HepG2 (cell line): ENCODE results near the gene LRP5. TPM values are rescaled to one million over a fixed set of nuclear protein-coding genes. Genes with fewer than 3 reads are reported as not detected.

Experiments used
- ATAC-seq: fragments of 200-7000 bp; cut with Tn5 transposase; 3 replicates; pipeline ENCODE4 v1.9.1; 2020; ENCODE audit warnings: mild to moderate bottlenecking, moderate library complexity
- BruUV-seq: library from RNA; stranded (reverse); fragments of 400-500 nt; replicated peaks from 2 replicates; lab custom pipeline; 2021; lab: Mats Ljungman, UMichigan
- CTCF ChIA-PET: fragments of 300-600 bp; formaldehyde crosslinking; extraction: SDS; loops from one replicate; lab custom pipeline; 2021; ENCODE audit warnings: low total read pairs, inconsistent platforms, low intra/inter-chr PET ratio; lab: Yijun Ruan, JAX
- POLR2A ChIA-PET: fragments of 350-600 bp; sonication (Branson Sonifier 250); formaldehyde crosslinking; loops from one replicate; lab custom pipeline; 2020; ENCODE audit warnings: antibody characterized with exemption, inconsistent platforms; lab: Yijun Ruan, JAX
- DNase-seq: peaks from one replicate; pipeline ENCODE4 v3.0.0-alpha.2; 2015; ENCODE audit warnings: low spot score
- FAIRE-seq: peaks from 3 replicates; lab custom pipeline; 2011; peaks lifted over from hg19 to GRCh38; lab: Jason Lieb, UNC
- H2AFZ ChIP-seq: one replicate; pipeline ENCODE4 v1.6.1; 2011; ENCODE audit warnings: low read length, inconsistent platforms
- H3K27ac ChIP-seq: fragments of 300-600 bp; 3 replicates; pipeline ENCODE4 v1.8.0; 2011; ENCODE audit warnings: mixed run types, mild to moderate bottlenecking, mixed read lengths, low read length, inconsistent platforms; ENCODE audit not compliant: insufficient read depth; ENCODE audit errors: extremely low read length
- H3K27me3 ChIP-seq, 2 experiments: fragments of 200-600 bp in 1 of 2; 2 replicates in 1 of 2; 3 replicates in 1 of 2; pipeline versions ENCODE4 v1.6.0 to v1.8.0; 2011; ENCODE audit warnings: low read length in 2 of 2, mild to moderate bottlenecking in 2 of 2, moderate library complexity in 2 of 2, inconsistent platforms in 1 of 2; ENCODE audit not compliant: insufficient read depth in 2 of 2, control insufficient read depth in 1 of 2
- H3K36me3 ChIP-seq, 2 experiments: fragments of 200-600 bp in 1 of 2; replicated peaks in 1 of 2; 2 replicates in 1 of 2; 3 replicates in 1 of 2; pipeline versions ENCODE4 v1.5.1 to v1.8.0; 2011; ENCODE audit warnings: low read length in 2 of 2, inconsistent platforms in 1 of 2; ENCODE audit not compliant: insufficient read depth in 2 of 2, control insufficient read depth in 1 of 2
- H3K4me1 ChIP-seq: 2 replicates; pipeline ENCODE4 v1.5.1; 2012; ENCODE audit warnings: low read length, inconsistent platforms; ENCODE audit not compliant: insufficient read depth
- H3K4me2 ChIP-seq: 2 replicates; pipeline ENCODE4 v1.6.0; 2011; ENCODE audit warnings: low read depth, low read length, inconsistent platforms
- H3K4me3 ChIP-seq, 3 experiments: fragments of 200-600 bp in 1 of 3; sonication (generic), shearing (Covaris generic) in 1 of 3; replicated peaks in 1 of 3; 2 replicates each; pipeline ENCODE4 v1.5.1; 2011 to 2016; ENCODE audit warnings: low read length in 3 of 3, inconsistent platforms in 2 of 3, low read depth in 2 of 3, mild to moderate bottlenecking in 2 of 3, control low read depth in 1 of 3, mixed read lengths in 1 of 3; ENCODE audit not compliant: insufficient read depth in 1 of 3
- H3K79me2 ChIP-seq: one replicate; pipeline ENCODE4 v1.6.1; 2011; ENCODE audit warnings: low read length, inconsistent platforms; ENCODE audit not compliant: insufficient read depth
- H3K9ac ChIP-seq: 2 replicates; pipeline ENCODE4 v1.6.0; 2011; ENCODE audit warnings: mild to moderate bottlenecking, low read depth, low read length, inconsistent platforms; ENCODE audit not compliant: insufficient read depth
- H3K9me3 ChIP-seq: 2 replicates; pipeline ENCODE4 v1.5.1; 2012; ENCODE audit warnings: mild to moderate bottlenecking, low read length
- H4K20me1 ChIP-seq: 2 replicates; pipeline ENCODE4 v1.6.0; 2011; ENCODE audit warnings: inconsistent platforms, mild to moderate bottlenecking, low read length, moderate library complexity; ENCODE audit not compliant: insufficient read depth
- AGO2 ChIP-seq: fragments of 200-400 bp; formaldehyde crosslinking; optimal IDR thresholded peaks from 2 replicates; pipeline ENCODE3; 2017; ENCODE audit warnings: mild to moderate bottlenecking, low read depth, low read length, moderate library complexity
- BCL6 ChIP-seq: IDR thresholded peaks from 2 replicates; pipeline ENCODE4 v1.6.1; 2016; ENCODE audit warnings: missing genetic modification reagents, missing compliant biosample characterization
- CTCF ChIP-seq: sonication (generic); formaldehyde crosslinking; IDR thresholded peaks from 2 replicates; pipeline ENCODE4 v1.5.0; 2020; ENCODE audit warnings: mild to moderate bottlenecking, missing genetic modification reagents, moderate library complexity
- ERF ChIP-seq: IDR thresholded peaks from 2 replicates; pipeline ENCODE4 v1.6.1; 2018; ENCODE audit warnings: missing biosample characterization, missing genetic modification reagents
- GABPB1 ChIP-seq: IDR thresholded peaks from 2 replicates; pipeline ENCODE4 v1.6.1; 2016; ENCODE audit warnings: mild to moderate bottlenecking, missing genetic modification reagents, moderate library complexity, missing compliant biosample characterization
- KDM2A ChIP-seq: sonication (generic); formaldehyde crosslinking; IDR thresholded peaks from 2 replicates; pipeline ENCODE4 v1.4.0; 2020; ENCODE audit warnings: low read depth, missing genetic modification reagents, borderline replicate concordance
- NONO ChIP-seq, 2 experiments: fragments of 450-650 bp in 1 of 2; sonication (generic) in 1 of 2; formaldehyde crosslinking in 1 of 2; IDR thresholded peaks in 1 of 2; conservative IDR thresholded peaks in 1 of 2; 2 replicates each; pipeline versions ENCODE4 v1.6.1 to v1.8.0; 2017 to 2022; ENCODE audit warnings: mild to moderate bottlenecking in 1 of 2, missing genetic modification reagents in 1 of 2, moderate library complexity in 1 of 2
- PITX1 ChIP-seq: sonication (generic); formaldehyde crosslinking; IDR thresholded peaks from 2 replicates; pipeline ENCODE4 v1.5.1; 2020; ENCODE audit warnings: mild to moderate bottlenecking, missing genetic modification reagents
- RCOR2 ChIP-seq: IDR thresholded peaks from 2 replicates; pipeline ENCODE4 v1.6.1; 2016; ENCODE audit warnings: missing biosample characterization, missing genetic modification reagents
- SALL1 ChIP-seq: sonication (generic); formaldehyde crosslinking; IDR thresholded peaks from 2 replicates; pipeline ENCODE4 v1.8.0; 2022; ENCODE audit warnings: mild to moderate bottlenecking, missing genetic modification reagents
- YY1 ChIP-seq: IDR thresholded peaks from 2 replicates; pipeline ENCODE4 v1.6.1; 2011; ENCODE audit warnings: low read length, low read depth, moderate library complexity, mild to moderate bottlenecking; ENCODE audit not compliant: insufficient read depth, insufficient replicate concordance
- ZBTB4 ChIP-seq: sonication (generic); formaldehyde crosslinking; IDR thresholded peaks from 2 replicates; pipeline ENCODE4 v1.4.0; 2020; ENCODE audit warnings: missing genetic modification reagents, mild to moderate bottlenecking, borderline replicate concordance
- ZIK1 ChIP-seq: sonication (generic); formaldehyde crosslinking; IDR thresholded peaks from 2 replicates; pipeline ENCODE4 v1.5.0; 2020; ENCODE audit warnings: mild to moderate bottlenecking, low read depth, missing genetic modification reagents, borderline replicate concordance
- ZNF788 ChIP-seq: sonication (generic); formaldehyde crosslinking; IDR thresholded peaks from 2 replicates; pipeline ENCODE4 v1.5.0; 2020; ENCODE audit warnings: mild to moderate bottlenecking, missing genetic modification reagents, borderline replicate concordance
- WGBS: methylation state at CpG from one replicate; pipeline ENCODE4 v1.1.6; 2017; ENCODE audit warnings: low lambda C conversion rate; 5-methylcytosine and 5-hydroxymethylcytosine counted together
- in situ Hi-C: cut with HindIII; loops from 2 replicates; pipeline ENCODE4 v1.10.0; 2017; ENCODE audit warnings: low pct_unique_long_range_greater_than_20kb; ENCODE audit not compliant: extremely low pct_ligation_motif_present
- intact Hi-C: fragments of 100-400 bp; cut with micrococcal nuclease; formaldehyde crosslinking; loops from one replicate; pipeline ENCODE4 v1.10.0; 2022; ENCODE audit not compliant: unreplicated experiment
- polyA plus RNA-seq, 8 experiments: library from polyadenylated mRNA; depleted of rRNA in 3 of 8; stranded (reverse) in 7 of 8; unstranded in 1 of 8; fragments of >200 nt; fragmentation: Illumina TruSeq in 4 of 8; extraction: Trizol in 4 of 8; gene quantifications; 2 replicates each; pipeline versions ENCODE4 v1.2.1 to v1.2.3, GENCODE V29; 2011 to 2016; ENCODE audit warnings: low read depth in 4 of 8, missing spikeins in 1 of 8, mixed read lengths in 1 of 8; ENCODE audit not compliant: insufficient read depth in 1 of 8
- total RNA-seq, 5 experiments: library from RNA; depleted of rRNA; stranded (reverse); fragments of >200 nt; fragmentation: Illumina TruSeq; extraction: Trizol; gene quantifications; 2 replicates each; pipeline ENCODE4 v1.2.3, GENCODE V29; 2016; ENCODE audit warnings: low read depth in 1 of 5
- TF ChIP-seq, protein P1 (sequence below): sonication (generic); formaldehyde crosslinking; IDR thresholded peaks from 2 replicates; pipeline ENCODE4 v1.5.0; 2020; ENCODE audit warnings: missing genetic modification reagents, mild to moderate bottlenecking, borderline replicate concordance

The LRP5 gene
- total and polyA plus RNA-seq, 2 of the 13 experiments (the other 11 are each of a cell fraction or from before 2014, with no cell fraction given) = 40.4 to 64.0 TPM

DNA sequence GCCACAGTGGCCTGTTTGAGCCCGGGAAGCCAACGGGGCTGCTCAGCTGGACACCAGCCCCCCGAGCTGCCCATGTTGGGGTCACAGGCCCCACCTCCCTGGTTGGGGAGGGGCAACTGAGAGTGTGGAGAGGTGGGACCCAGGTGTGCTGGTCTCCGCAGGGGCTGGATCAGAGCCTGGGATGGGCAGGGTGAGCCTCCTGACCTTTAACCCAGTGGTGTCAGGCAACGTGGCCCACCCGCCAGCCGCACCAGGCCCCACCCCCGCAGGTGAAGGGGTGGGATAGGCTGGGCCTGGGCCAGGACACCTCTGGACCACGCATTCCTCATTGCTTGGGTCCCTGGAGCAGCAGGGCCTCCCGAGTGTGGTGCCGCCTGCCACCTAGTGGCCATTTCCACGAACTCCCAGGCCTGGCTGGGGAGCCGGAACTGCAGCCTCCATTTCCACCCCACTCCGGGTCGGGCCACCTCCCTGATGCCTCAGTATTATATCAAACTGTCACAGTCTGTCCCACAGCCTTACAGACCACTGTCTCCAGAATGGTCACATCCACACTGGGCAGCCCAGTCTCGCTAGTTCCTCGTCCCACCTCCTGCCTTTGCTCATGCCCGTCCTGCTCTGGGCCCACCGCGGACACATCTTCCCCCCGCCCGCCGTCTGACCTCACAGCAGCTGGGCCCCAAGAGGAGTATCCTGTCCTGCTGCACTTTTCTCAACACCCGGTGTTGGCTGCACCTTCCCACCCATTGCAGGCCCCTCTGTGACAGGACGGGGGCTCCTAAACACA lies 134.8 kb downstream of the LRP5 start:
- no TSS peak for BruUV-seq
- intact Hi-C loops (loop anchor here (1.0 to 2.0 kb wide), 2 partner anchors 149 to 190 kb away; no protein-coding TSS in a partner anchor), in situ Hi-C loops (loop anchor here (5.0 kb wide), 1 partner anchor 190 kb away; no protein-coding TSS in a partner anchor)
- Histone ChIP-seq H3K36me3 (peaks cover 23 to 42% of the 10 kb centered on the region in 2 experiments; a peak in 4 of 5 replicates), H3K4me1 (no peaks in the 10 kb centered on the region), H3K79me2 (no peaks in the 10 kb centered on the region), H4K20me1 (peaks cover 7% of the 10 kb centered on the region; the same call in 1 of the 2 replicates), H3K9ac (no peak overlapping the region), H2AFZ (no peak overlapping the region), H3K4me2 (no peak overlapping the region), H3K9me3 (no peaks in the 10 kb centered on the region), H3K27me3 (no peaks in the 10 kb centered on the region), H3K4me3 (no peak overlapping the region), H3K27ac (no peak overlapping the region)
- DNase-seq (peak; percentile 59), FAIRE-seq (peak; percentile 32), ATAC-seq (peak; percentile 91)
- WGBS = 65% methylated on average over 21 of the region's 25 CpGs
- ChIA-PET CTCF (interaction anchor here (0.8 kb wide), 1 partner anchor 190 kb away, joined by 3 read pairs; no protein-coding TSS in a partner anchor), POLR2A (interaction anchor here (1.1 kb wide), 1 partner anchor 238 kb away, joined by 3 read pairs; no protein-coding TSS in a partner anchor)
- TF ChIP-seq AGO2 = peak; percentile 61
- no peak for TF ChIP-seq BCL6 (CRISPR knock-in tag)
- 0 out of 2 replicates have a peak, but pooled peaks have one; percentile 64 for TF ChIP-seq ZBTB4 (CRISPR knock-in tag)
- TF ChIP-seq GABPB1 (CRISPR knock-in tag) = peak; percentile 28; the same call in 1 of the 2 replicates
- TF ChIP-seq KDM2A (CRISPR knock-in tag) = peak; percentile 63; the same call in 1 of the 2 replicates
- 0 out of 2 replicates have a peak, but pooled peaks have one; percentile 38 for TF ChIP-seq ZIK1 (CRISPR knock-in tag)
- peak; percentile 93 for TF ChIP-seq CTCF (CRISPR knock-in tag)
- no peak for TF ChIP-seq RCOR2 (CRISPR knock-in tag)
- TF ChIP-seq, protein P1, sequence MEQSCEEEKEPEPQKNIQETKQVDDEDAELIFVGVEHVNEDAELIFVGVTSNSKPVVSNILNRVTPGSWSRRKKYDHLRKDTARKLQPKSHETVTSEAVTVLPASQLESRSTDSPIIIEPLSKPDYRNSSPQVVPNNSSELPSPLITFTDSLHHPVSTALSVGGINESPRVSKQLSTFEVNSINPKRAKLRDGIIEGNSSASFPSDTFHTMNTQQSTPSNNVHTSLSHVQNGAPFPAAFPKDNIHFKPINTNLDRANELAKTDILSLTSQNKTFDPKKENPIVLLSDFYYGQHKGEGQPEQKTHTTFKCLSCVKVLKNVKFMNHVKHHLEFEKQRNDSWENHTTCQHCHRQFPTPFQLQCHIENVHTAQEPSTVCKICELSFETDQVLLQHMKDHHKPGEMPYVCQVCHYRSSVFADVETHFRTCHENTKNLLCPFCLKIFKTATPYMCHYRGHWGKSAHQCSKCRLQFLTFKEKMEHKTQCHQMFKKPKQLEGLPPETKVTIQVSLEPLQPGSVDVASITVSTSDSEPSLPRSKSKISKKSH = peak; percentile 49; the same call in 1 of the 2 replicates
- peak; percentile 56; the same call in 1 of the 2 replicates for TF ChIP-seq ZNF788 (CRISPR knock-in tag)
- no peak for TF ChIP-seq YY1
- TF ChIP-seq PITX1 (CRISPR knock-in tag) = peak; percentile 47; the same call in 1 of the 2 replicates
- peak; percentile 42; the same call in 1 of the 2 replicates for TF ChIP-seq ERF (CRISPR knock-in tag)
- TF ChIP-seq NONO (IDR thresholded peaks at IDR 0.05) = no peak
- 0 out of 2 replicates have a peak, but pooled peaks have one; percentile 13 for TF ChIP-seq NONO (CRISPR knock-in tag; conservative IDR thresholded peaks at IDR 0.05)
- peak; percentile 32; the same call in 1 of the 2 replicates for TF ChIP-seq SALL1
